GM12875 (cell line): ENCODE data around the gene TMEM270.

Source experiments
- H3K4me3 ChIP-seq: one replicate; pipeline ENCODE4 v1.5.1; 2011; ENCODE audit warnings: low read depth, low read length, control low read depth
- CTCF ChIP-seq: IDR thresholded peaks from 2 replicates; pipeline ENCODE4 v1.5.1; 2011; ENCODE audit warnings: low read depth, mild to moderate bottlenecking, control low read depth, inconsistent platforms, low read length, moderate library complexity, borderline replicate concordance; ENCODE audit not compliant: insufficient read depth

Gene TMEM270

GRCh38 chr7:73872056-73872908, 11.3 kb downstream of the TMEM270 start:
- no peak overlapping the region for H3K4me3 ChIP-seq
- TF ChIP-seq CTCF = no peak

GRCh38 chr7:73876361-73876760, 15.4 kb downstream of the TMEM270 start:
- no peak overlapping the region for H3K4me3 ChIP-seq
- TF ChIP-seq CTCF = no peak

GRCh38 chr7:73876973-73877372, 16.0 kb downstream of the TMEM270 start:
- H3K4me3 ChIP-seq = no peak overlapping the region
- TF ChIP-seq CTCF = no peak

- TF ChIP-seq CTCF = no peak
- no peak overlapping the region for H3K4me3 ChIP-seq
Observed at GRCh38 chr7:73879977-73880681, 19.2 kb downstream of the TMEM270 start.

- TF ChIP-seq CTCF = no peak
- H3K4me3 ChIP-seq = no peak overlapping the region
Observed at GRCh38 chr7:73880755-73881328, 19.9 kb downstream of the TMEM270 start.

- H3K4me3 ChIP-seq = no peak overlapping the region
- TF ChIP-seq CTCF = no peak
Observed at GRCh38 chr7:73881352-73882046, 20.5 kb downstream of the TMEM270 start.
